Midbrain (tissue), 1 donor: ENCODE results near the gene COMMD10.
"Not testable (repeated sequence)": the region's sequence is repeated elsewhere in the genome, so short reads cannot be mapped to it uniquely, and the experiment has no call there.

Source experiments
- DNase-seq: peaks from one replicate; lab custom pipeline; 2025; lab: John Stamatoyannopoulos, UW

Gene COMMD10

GRCh38 chr5:116098998-116099397 lies 14.2 kb downstream of the COMMD10 start:
- no peak for DNase-seq

GRCh38 chr5:116104941-116105340 lies 20.1 kb downstream of the COMMD10 start:
- DNase-seq, result not testable (repeated sequence)

GRCh38 chr5:116115163-116115562 lies 30.3 kb downstream of the COMMD10 start:
- DNase-seq, result no peak

GRCh38 chr5:116130471-116130870 lies 45.6 kb downstream of the COMMD10 start:
- DNase-seq, result no peak

GRCh38 chr5:116130976-116131375 lies 46.2 kb downstream of the COMMD10 start:
- DNase-seq, result no peak

GRCh38 chr5:116133281-116133680 lies 48.5 kb downstream of the COMMD10 start:
- no peak for DNase-seq

- no peak for DNase-seq
Observed at GRCh38 chr5:116135344-116135743, 50.5 kb downstream of the COMMD10 start.

- peak; percentile 83 for DNase-seq
Observed at GRCh38 chr5:116137544-116138378, 52.9 kb downstream of the COMMD10 start.

- no peak for DNase-seq
Observed at GRCh38 chr5:116142495-116142894, 57.7 kb downstream of the COMMD10 start.

GRCh38 chr5:116144103-116144502 lies 59.3 kb downstream of the COMMD10 start:
- no peak for DNase-seq

- no peak for DNase-seq
Observed at GRCh38 chr5:116144991-116145390, 60.2 kb downstream of the COMMD10 start.

- no peak for DNase-seq
Observed at GRCh38 chr5:116145416-116145815, 60.6 kb downstream of the COMMD10 start.

GRCh38 chr5:116152169-116152568 lies 67.3 kb downstream of the COMMD10 start:
- DNase-seq, result no peak

- no peak for DNase-seq
Observed at GRCh38 chr5:116153687-116154174, 68.9 kb downstream of the COMMD10 start.

- DNase-seq, result no peak
Observed at GRCh38 chr5:116154252-116154651, 69.4 kb downstream of the COMMD10 start.

GRCh38 chr5:116154931-116155330 lies 70.1 kb downstream of the COMMD10 start:
- no peak for DNase-seq

GRCh38 chr5:116157902-116158301 lies 73.1 kb downstream of the COMMD10 start:
- DNase-seq, result no peak

GRCh38 chr5:116159006-116159405 lies 74.2 kb downstream of the COMMD10 start:
- no peak for DNase-seq

- no peak for DNase-seq
Observed at GRCh38 chr5:116174111-116174510, 89.3 kb downstream of the COMMD10 start.

- DNase-seq, result no peak
Observed at GRCh38 chr5:116176121-116176520, 91.3 kb downstream of the COMMD10 start.

- no peak for DNase-seq
Observed at GRCh38 chr5:116178925-116179324, 94.1 kb downstream of the COMMD10 start.

- DNase-seq, result no peak
Observed at GRCh38 chr5:116209166-116209565, 124.3 kb downstream of the COMMD10 start.

GRCh38 chr5:116212225-116212624 lies 127.4 kb downstream of the COMMD10 start:
- no peak for DNase-seq

GRCh38 chr5:116216246-116216645 lies 131.4 kb downstream of the COMMD10 start:
- no peak for DNase-seq
